Heart left ventricle (tissue), 16 donors: ENCODE measurements around the gene IFIT3. TPM values are rescaled to one million over a fixed set of nuclear protein-coding genes. Genes with fewer than 3 reads are reported as not detected.

Experiments used
- ATAC-seq, 4 donors: fragments of 200-7000 bp; cut with Tn5 transposase; one replicate each; pipeline ENCODE4 v1.9.1; 2020 to 2022; ENCODE audit warnings: moderate library complexity in 4 of 4, mild to moderate bottlenecking in 3 of 4, moderate number of reproducible peaks in 1 of 4
- DNase-seq, 5 donors: peaks; one replicate each; pipeline ENCODE4 v3.0.0-alpha.2; 2020
- H3K27ac ChIP-seq, 12 donors: fragments of 200-600 bp; sonication (generic) in 4 of 12; one replicate each; pipeline versions ENCODE4 v1.5.0 to v1.8.0; 2016 to 2022; ENCODE audit warnings: mild to moderate bottlenecking in 2 of 12
- H3K27me3 ChIP-seq, 9 donors: fragments of 200-600 bp; sonication (generic) in 2 of 9; one replicate each; pipeline versions ENCODE4 v1.5.1 to v1.8.0; 2016 to 2022; ENCODE audit warnings: mild to moderate bottlenecking in 3 of 9
- H3K36me3 ChIP-seq, 9 donors: fragments of 200-600 bp; sonication (generic) in 2 of 9; one replicate each; pipeline versions ENCODE4 v1.5.0 to v1.8.0; 2018 to 2022; ENCODE audit warnings: mild to moderate bottlenecking in 2 of 9
- H3K4me1 ChIP-seq, 12 donors: fragments of 200-600 bp; sonication (generic) in 4 of 12; one replicate each; pipeline versions ENCODE4 v1.5.0 to v1.8.0; 2016 to 2022; ENCODE audit warnings: mild to moderate bottlenecking in 3 of 12
- H3K4me3 ChIP-seq, 12 donors: fragments of 200-600 bp; sonication (generic) in 4 of 12; one replicate each; pipeline versions ENCODE4 v1.5.0 to v1.8.0; 2017 to 2022; ENCODE audit warnings: mild to moderate bottlenecking in 9 of 12, moderate library complexity in 4 of 12
- H3K9me3 ChIP-seq, 12 donors: fragments of 200-600 bp; sonication (generic) in 4 of 12; one replicate each; pipeline versions ENCODE4 v1.5.0 to v1.8.0; 2016 to 2022; ENCODE audit warnings: mild to moderate bottlenecking in 1 of 12
- POLR2A ChIP-seq, 2 donors: fragments of 450-650 bp; IDR thresholded peaks; one replicate each; pipeline ENCODE4 v1.6.1; 2017; ENCODE audit warnings: antibody characterized with exemption in 2 of 2, mild to moderate bottlenecking in 2 of 2, moderate library complexity in 2 of 2
- WGBS, 4 donors: extraction: QIAGEN DNeasy Blood & Tissue Kit in 2 of 4; methylation state at CpG; one replicate each; pipeline versions ENCODE4 v1.1.5 to v1.1.7; 2013 to 2018; 5-methylcytosine and 5-hydroxymethylcytosine counted together
- intact Hi-C, 10 donors: fragments of 100-400 bp; cut with DNase I; formaldehyde crosslinking; loops; one replicate each; pipeline versions ENCODE4 v1.11.1 to v1.14.2; 2022
- polyA plus RNA-seq, 2 donors: library from polyadenylated mRNA; stranded (reverse); fragments of 200-250 nt; gene quantifications; one replicate each; pipeline ENCODE4 v1.2.3, GENCODE V29; 2013
- total RNA-seq, 9 donors: library from RNA; depleted of rRNA in 2 of 9; stranded (reverse); fragments of >200 nt in 2 of 9; fragmentation: NEBNext Ultra II Directional in 3 of 9; extraction: Animal tissue kit (Norgen Biotek cat#: 25700) in 3 of 9; gene quantifications; one replicate each; pipeline versions ENCODE4 v1.1.0 to v1.2.4, GENCODE V29; 2016 to 2023
- TF ChIP-seq, protein P1 (sequence below), 12 donors: fragments of 200-600 bp; sonication (generic) in 4 of 12; IDR thresholded peaks; one replicate each; pipeline versions ENCODE4 v1.5.0 to v1.8.0; 2018 to 2022; ENCODE audit warnings: antibody characterized with exemption in 12 of 12, mild to moderate bottlenecking in 5 of 12
- donor health status: ischemic (EF 13 %, LVEDD 7.1; RV severe dilation, severe dysfunction).
- donor health status: healthy with polysubstance abuse.
- donor health status: DM: no; HTN: yes; CAD: no.
- donor health status: DM: no; HTN: no; CAD: no.
- donor health status: ischemic (EF 25% LVEDD 6.9; RV normal size, moderate dysfunction).
- donor health status: ischemic (EF 25% LVEDD 5.7; RV mildly dilated, moderate dysfunction).
- donor health status: healthy.
- donor health status: DM: yes; HTN: yes; CAD: no.
- donor health status: ischemic (EF 35%, LVEDD 5.7; RV mildly dilated, moderate dysfunction).
- donor health status: nonischemic (EF 11% LVEDD 7.7; RV severe dilation, severe dysfunction).
- donor health status: DM: yes; HTN: yes; CAD: no.
- donor health status: PGD.
- donor health status: ischemic (EF 29% LVEDD 5.4; RV normal size, mild dysfunction).
- donor health status: nonischemic (EF 23%, LVEDD 6.1; RV moderate dilation, normal function).

Gene IFIT3
- total and polyA plus RNA-seq, 11 donors = 4.4 to 107 (median 9.0) TPM

DNA sequence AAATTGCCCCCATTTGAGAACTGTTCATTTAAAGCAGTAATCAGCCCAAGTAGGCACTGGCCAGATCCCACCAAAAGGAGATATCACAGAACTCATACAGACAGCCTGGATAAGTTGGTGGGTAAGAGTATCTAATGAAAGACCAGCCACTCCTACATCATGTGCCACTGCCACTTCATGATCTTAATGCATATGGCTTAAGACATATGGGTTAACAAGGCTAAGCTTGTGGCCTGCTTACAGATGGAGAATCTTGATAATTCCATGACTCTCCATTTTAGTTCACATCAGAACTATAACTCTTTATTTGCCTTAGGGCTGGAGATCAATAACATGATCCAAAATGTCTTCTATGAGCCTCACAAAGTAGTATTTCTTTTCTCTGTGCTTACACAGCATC lies 43.3 kb downstream of the IFIT3 start:
- Histone ChIP-seq H3K27ac (no peak overlapping the region), H3K9me3 (no peaks in the 10 kb centered on the region), H3K4me3 (no peak overlapping the region), H3K36me3 (no peaks in the 10 kb centered on the region), H3K4me1 (peaks cover 6 to 50% (median 32%) of the 10 kb centered on the region in 12 donors), H3K27me3 (no peaks in the 10 kb centered on the region)
- DNase-seq (no peak), ATAC-seq (no peak)
- TF ChIP-seq, protein P1, sequence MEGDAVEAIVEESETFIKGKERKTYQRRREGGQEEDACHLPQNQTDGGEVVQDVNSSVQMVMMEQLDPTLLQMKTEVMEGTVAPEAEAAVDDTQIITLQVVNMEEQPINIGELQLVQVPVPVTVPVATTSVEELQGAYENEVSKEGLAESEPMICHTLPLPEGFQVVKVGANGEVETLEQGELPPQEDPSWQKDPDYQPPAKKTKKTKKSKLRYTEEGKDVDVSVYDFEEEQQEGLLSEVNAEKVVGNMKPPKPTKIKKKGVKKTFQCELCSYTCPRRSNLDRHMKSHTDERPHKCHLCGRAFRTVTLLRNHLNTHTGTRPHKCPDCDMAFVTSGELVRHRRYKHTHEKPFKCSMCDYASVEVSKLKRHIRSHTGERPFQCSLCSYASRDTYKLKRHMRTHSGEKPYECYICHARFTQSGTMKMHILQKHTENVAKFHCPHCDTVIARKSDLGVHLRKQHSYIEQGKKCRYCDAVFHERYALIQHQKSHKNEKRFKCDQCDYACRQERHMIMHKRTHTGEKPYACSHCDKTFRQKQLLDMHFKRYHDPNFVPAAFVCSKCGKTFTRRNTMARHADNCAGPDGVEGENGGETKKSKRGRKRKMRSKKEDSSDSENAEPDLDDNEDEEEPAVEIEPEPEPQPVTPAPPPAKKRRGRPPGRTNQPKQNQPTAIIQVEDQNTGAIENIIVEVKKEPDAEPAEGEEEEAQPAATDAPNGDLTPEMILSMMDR (IDR thresholded peaks at IDR 0.05) = no peak
- intact Hi-C loops = loop anchor here in 1 of 10 donors (5.0 kb wide), 1 partner anchor 44 kb away; the partner anchor contains the start of gene IFIT3

DNA sequence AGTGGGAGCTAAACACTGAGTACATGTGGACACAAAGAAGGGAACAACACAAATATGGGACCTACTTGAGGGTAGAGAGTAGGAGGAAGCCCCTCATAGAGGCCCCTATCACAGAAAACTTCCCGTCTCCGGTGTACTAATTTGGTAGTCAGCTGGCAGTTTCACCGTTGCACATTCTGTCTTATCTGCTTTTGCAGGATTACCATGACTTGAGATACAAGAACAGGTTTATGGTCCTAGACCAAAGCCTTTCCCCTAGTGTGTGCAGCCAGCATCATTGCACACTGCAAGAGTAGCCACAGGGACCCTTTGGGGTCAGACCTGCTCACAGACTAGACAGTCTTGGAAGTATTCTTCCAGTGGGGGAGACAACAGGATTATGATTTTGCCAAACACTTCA lies 44.2 kb downstream of the IFIT3 start:
- DNase-seq (no peak), ATAC-seq (no peak)
- TF ChIP-seq, protein P1 (IDR thresholded peaks at IDR 0.05) = no peak
- TF ChIP-seq POLR2A (IDR thresholded peaks at IDR 0.05) = no peak
- Histone ChIP-seq H3K27me3 (no peaks in the 10 kb centered on the region), H3K4me3 (no peak overlapping the region), H3K36me3 (no peaks in the 10 kb centered on the region), H3K9me3 (no peaks in the 10 kb centered on the region), H3K4me1 (peaks cover 6 to 49% (median 32%) of the 10 kb centered on the region in 12 donors), H3K27ac (no peak overlapping the region)
- 43 to 56% (median 51%) methylated on average over 3 of the region's 3 CpGs for WGBS, 4 donors
- intact Hi-C loops = loop anchor here in 1 of 10 donors (5.0 kb wide), 1 partner anchor 45 kb away; the partner anchor contains the start of gene IFIT3

DNA sequence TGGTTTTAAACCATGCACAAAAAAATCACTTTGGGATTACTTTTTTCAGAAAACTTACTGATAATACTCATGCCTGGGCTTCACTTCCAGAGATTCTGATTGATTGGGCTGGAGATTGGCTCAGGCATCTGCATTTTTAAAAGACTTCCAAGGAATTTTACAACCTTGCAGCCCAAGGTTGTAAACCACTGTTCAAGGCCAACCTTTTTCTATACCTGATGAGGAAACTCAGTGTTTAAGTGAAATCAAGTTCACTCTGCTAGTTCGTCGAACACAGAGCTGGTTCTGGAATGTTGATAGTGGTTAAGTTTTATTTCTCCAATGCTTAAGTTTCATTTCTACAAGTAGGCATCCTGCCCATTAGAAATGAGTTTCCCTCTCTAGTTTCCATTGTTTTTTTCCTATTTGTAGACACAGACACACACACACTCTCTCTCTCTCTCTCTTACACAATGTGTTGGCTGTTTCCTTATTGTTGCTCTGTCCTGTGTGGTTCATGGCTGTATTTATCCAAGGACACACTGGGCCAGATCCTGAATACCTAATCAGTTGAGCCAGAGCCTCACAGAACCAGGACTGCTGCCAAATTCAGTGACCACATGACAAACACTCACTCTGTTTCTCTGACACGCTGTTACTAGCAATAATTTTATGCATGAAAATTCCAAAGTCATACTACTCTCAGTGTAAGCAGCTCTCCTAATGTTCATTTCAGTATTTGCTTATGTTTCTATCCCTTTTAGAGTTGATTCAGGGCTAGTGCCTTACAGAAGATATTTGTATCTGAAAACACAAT lies 46.3 kb downstream of the IFIT3 start:
- 2 to 11% (median 4%) methylated on average over 3 of the region's 3 CpGs for WGBS, 4 donors
- Histone ChIP-seq H3K4me1 (peaks cover 6 to 32% (median 26%) of the 10 kb centered on the region in 12 donors), H3K9me3 (no peaks in the 10 kb centered on the region), H3K27ac (peak overlapping the region; percentile 79 to 88 (median 84)), H3K36me3 (no peaks in the 10 kb centered on the region), H3K4me3 (peak overlapping the region in 5 of 12 donors; percentile 4 to 22 (median 11)), H3K27me3 (no peaks in the 10 kb centered on the region)
- TF ChIP-seq POLR2A (IDR thresholded peaks at IDR 0.05) = no peak
- TF ChIP-seq, protein P1 (IDR thresholded peaks at IDR 0.05) = no peak
- ATAC-seq (peak; percentile 98 to 99 (median 98)), DNase-seq (peak in 4 of 5 donors; percentile 86 to 91 (median 88))
- intact Hi-C loops = loop anchor here in 2 of 10 donors (2.0 to 5.0 kb wide), 2 partner anchors 17 to 47 kb away; partner anchors contain the start of gene IFIT3 (in 1 of the 2)

DNA sequence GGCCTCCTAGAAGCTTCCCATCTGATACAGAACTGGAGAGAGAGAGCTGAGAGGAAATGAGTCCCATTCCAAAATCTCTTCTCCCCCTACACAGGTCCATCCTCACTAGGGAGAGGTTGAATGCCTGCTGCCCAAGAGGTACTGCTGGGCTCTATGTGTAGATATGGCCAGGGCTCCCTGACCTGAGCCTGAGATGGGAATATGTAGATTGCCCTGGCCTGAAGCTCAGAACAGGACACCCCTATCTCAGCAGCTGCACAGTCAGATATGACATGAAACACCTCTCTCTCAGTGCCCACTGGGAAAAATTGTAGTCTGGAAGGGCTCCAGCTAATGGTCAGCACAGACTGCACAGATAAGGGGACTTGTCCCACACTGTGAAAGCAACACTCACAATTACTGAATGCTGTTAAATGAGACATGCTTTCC lies 46.9 kb downstream of the IFIT3 start:
- Histone ChIP-seq H3K27ac (peak overlapping the region; percentile 79 to 88 (median 84)), H3K4me3 (peak overlapping the region in 2 of 12 donors; percentile 7 to 21), H3K4me1 (peaks cover 6 to 27% (median 22%) of the 10 kb centered on the region in 12 donors), H3K9me3 (no peaks in the 10 kb centered on the region), H3K27me3 (no peaks in the 10 kb centered on the region), H3K36me3 (no peaks in the 10 kb centered on the region)
- no peak for TF ChIP-seq POLR2A (IDR thresholded peaks at IDR 0.05)
- TF ChIP-seq, protein P1 (IDR thresholded peaks at IDR 0.05) = no peak
- DNase-seq = peak in 1 of 5 donors; percentile 27
- intact Hi-C loops = loop anchor here in 2 of 10 donors (2.0 to 5.0 kb wide), 2 partner anchors 16 to 47 kb away; partner anchors contain the start of gene IFIT3 (in 1 of the 2)
- ATAC-seq = peak; percentile 37 to 47 (median 40)
